ENCODE data around the gene CNTN5. TPM values are rescaled to one million over a fixed set of nuclear protein-coding genes. Genes with fewer than 3 reads are reported as not detected.

CNTN5 gene
- polyA plus RNA-seq, 1 donor from 2014 or later, result 1.1 TPM

DNA sequence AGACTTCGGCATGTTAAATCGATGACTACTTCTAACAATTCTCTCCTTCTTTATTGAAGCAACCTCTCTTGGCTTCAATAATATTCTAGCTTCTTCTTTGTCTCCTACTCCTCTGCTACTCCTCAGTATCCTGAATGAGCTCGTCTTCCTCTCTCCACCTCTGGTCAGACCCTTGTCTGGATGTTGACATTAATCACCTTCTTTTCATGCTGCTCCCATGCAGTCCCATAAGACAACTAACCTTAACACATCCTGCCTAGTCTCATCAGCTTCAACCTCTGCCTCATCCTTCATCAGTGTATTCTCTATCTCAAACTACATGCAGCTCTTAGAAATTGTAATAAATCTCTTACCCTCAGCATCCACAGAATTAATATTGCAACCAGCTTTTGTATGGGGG is 695.6 kb downstream of the CNTN5 start:
- no peaks in the 10 kb centered on the region for H3F3A ChIP-seq (ENCODE audit: insufficient read depth, low read length, poor library complexity, severe bottlenecking)
- H3K9ac ChIP-seq (ENCODE audit: low read length), result no peak overlapping the region
- no peaks in the 10 kb centered on the region for H3K79me2 ChIP-seq (replicated peaks; ENCODE audit: insufficient read depth, low read length)
- no peaks in the 10 kb centered on the region for H3K9me3 ChIP-seq (ENCODE audit: low read length)
- TF ChIP-seq TAF1 (IDR thresholded peaks at IDR 0.05; ENCODE audit: low read depth), result no peak
- no peak for TF ChIP-seq EP300 (conservative IDR thresholded peaks at IDR 0.05; ENCODE audit: poor library complexity, severe bottlenecking)
- TF ChIP-seq RAD21 (conservative IDR thresholded peaks at IDR 0.05), result no peak
- TF ChIP-seq, protein P1, sequence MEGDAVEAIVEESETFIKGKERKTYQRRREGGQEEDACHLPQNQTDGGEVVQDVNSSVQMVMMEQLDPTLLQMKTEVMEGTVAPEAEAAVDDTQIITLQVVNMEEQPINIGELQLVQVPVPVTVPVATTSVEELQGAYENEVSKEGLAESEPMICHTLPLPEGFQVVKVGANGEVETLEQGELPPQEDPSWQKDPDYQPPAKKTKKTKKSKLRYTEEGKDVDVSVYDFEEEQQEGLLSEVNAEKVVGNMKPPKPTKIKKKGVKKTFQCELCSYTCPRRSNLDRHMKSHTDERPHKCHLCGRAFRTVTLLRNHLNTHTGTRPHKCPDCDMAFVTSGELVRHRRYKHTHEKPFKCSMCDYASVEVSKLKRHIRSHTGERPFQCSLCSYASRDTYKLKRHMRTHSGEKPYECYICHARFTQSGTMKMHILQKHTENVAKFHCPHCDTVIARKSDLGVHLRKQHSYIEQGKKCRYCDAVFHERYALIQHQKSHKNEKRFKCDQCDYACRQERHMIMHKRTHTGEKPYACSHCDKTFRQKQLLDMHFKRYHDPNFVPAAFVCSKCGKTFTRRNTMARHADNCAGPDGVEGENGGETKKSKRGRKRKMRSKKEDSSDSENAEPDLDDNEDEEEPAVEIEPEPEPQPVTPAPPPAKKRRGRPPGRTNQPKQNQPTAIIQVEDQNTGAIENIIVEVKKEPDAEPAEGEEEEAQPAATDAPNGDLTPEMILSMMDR (IDR thresholded peaks at IDR 0.05; ENCODE audit: poor library complexity, severe bottlenecking), result no peak
- TF ChIP-seq, protein P2, sequence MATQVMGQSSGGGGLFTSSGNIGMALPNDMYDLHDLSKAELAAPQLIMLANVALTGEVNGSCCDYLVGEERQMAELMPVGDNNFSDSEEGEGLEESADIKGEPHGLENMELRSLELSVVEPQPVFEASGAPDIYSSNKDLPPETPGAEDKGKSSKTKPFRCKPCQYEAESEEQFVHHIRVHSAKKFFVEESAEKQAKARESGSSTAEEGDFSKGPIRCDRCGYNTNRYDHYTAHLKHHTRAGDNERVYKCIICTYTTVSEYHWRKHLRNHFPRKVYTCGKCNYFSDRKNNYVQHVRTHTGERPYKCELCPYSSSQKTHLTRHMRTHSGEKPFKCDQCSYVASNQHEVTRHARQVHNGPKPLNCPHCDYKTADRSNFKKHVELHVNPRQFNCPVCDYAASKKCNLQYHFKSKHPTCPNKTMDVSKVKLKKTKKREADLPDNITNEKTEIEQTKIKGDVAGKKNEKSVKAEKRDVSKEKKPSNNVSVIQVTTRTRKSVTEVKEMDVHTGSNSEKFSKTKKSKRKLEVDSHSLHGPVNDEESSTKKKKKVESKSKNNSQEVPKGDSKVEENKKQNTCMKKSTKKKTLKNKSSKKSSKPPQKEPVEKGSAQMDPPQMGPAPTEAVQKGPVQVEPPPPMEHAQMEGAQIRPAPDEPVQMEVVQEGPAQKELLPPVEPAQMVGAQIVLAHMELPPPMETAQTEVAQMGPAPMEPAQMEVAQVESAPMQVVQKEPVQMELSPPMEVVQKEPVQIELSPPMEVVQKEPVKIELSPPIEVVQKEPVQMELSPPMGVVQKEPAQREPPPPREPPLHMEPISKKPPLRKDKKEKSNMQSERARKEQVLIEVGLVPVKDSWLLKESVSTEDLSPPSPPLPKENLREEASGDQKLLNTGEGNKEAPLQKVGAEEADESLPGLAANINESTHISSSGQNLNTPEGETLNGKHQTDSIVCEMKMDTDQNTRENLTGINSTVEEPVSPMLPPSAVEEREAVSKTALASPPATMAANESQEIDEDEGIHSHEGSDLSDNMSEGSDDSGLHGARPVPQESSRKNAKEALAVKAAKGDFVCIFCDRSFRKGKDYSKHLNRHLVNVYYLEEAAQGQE (IDR thresholded peaks at IDR 0.05; ENCODE audit: borderline replicate concordance), result no peak
- no peaks in the 10 kb centered on the region for H3K27me3 ChIP-seq (ENCODE audit: insufficient read depth, low read depth, low read length)
- H3K9me2 ChIP-seq (ENCODE audit: insufficient read depth, low read length), result no peaks in the 10 kb centered on the region
- H3K4me3 ChIP-seq (ENCODE audit: low read length), result no peak overlapping the region
- H2AFZ ChIP-seq (ENCODE audit: low read depth, low read length), result no peak overlapping the region
- H3K36me3 ChIP-seq (ENCODE audit: insufficient read depth, low read length), result no peaks in the 10 kb centered on the region
- H3K4me2 ChIP-seq (ENCODE audit: low read length), result no peak overlapping the region
- H3K27ac ChIP-seq (ENCODE audit: low read length), result no peak overlapping the region
- no peaks in the 10 kb centered on the region for H4K20me1 ChIP-seq (ENCODE audit: insufficient read depth)

DNA sequence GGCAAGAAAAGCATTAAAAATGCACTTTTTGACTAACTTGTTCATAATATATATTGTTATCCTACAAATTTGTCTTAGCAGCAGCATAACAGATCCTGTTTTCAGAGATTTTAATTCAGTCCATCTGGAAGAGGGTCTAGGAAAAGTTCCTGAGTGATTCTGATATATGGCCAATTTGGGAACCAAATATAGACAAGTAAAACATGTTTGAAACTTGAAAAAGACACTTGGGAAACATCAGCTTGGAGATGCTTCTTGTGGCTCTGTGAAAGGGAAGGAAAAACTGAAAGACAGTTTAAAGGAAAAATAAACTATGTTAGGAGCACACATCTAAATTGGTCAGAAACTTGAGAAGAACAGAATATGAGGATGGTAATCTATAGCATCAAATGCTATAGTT is 697.5 kb downstream of the CNTN5 start:
- no peaks in the 10 kb centered on the region for H3K36me3 ChIP-seq (ENCODE audit: insufficient read depth, low read length)
- no peak overlapping the region for H3K9ac ChIP-seq (ENCODE audit: low read length)
- H3F3A ChIP-seq (ENCODE audit: insufficient read depth, low read length, poor library complexity, severe bottlenecking), result no peaks in the 10 kb centered on the region
- TF ChIP-seq EP300 (conservative IDR thresholded peaks at IDR 0.05; ENCODE audit: poor library complexity, severe bottlenecking) (no peak), SMC3 (conservative IDR thresholded peaks at IDR 0.05; ENCODE audit: poor library complexity) (no peak), RAD21 (conservative IDR thresholded peaks at IDR 0.05) (no peak), TAF1 (IDR thresholded peaks at IDR 0.05; ENCODE audit: low read depth) (no peak), MXI1 (conservative IDR thresholded peaks at IDR 0.05; ENCODE audit: poor library complexity, severe bottlenecking) (no peak)
- H3K79me2 ChIP-seq (replicated peaks; ENCODE audit: insufficient read depth, low read length), result no peaks in the 10 kb centered on the region
- no peak overlapping the region for H2AFZ ChIP-seq (ENCODE audit: low read depth, low read length)
- no peaks in the 10 kb centered on the region for H3K9me3 ChIP-seq (ENCODE audit: low read length)
- H3K27ac ChIP-seq (ENCODE audit: low read length), result no peak overlapping the region
- H3K4me3 ChIP-seq (ENCODE audit: low read length), result no peak overlapping the region
- no peaks in the 10 kb centered on the region for H3K9me2 ChIP-seq (ENCODE audit: insufficient read depth, low read length)
- no peak overlapping the region for H3K4me2 ChIP-seq (ENCODE audit: low read length)
- H4K20me1 ChIP-seq (ENCODE audit: insufficient read depth), result no peaks in the 10 kb centered on the region
- no peaks in the 10 kb centered on the region for H3K27me3 ChIP-seq (ENCODE audit: insufficient read depth, low read depth, low read length)

DNA sequence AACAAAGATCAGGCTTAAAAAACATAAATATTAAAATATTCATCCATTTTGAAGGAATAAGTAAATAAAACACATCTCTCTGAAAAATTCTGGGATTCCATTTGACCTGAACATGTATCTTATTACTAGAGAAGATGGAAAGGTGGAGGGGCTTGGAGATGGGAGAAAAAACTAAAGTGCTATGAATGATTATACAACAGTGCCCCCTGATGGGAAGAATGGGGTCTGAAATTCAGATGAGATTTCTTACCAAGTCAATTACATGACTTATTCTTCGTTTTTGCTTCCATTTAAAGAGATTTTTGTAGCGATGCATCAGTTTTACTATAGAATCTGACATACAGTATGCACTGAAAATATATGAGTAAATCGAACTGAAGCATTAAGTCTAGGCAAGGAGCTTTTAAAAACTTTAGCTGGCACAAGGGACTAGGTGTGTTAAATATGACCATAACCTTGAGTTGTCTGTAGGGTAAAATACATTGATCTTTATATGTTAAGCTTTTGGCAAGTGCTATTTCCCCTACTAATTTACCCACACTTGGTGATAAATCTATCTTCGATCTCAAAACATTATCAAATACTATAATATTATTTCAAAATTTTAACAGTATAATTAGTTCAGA is 718.8 kb downstream of the CNTN5 start:
- H2AFZ ChIP-seq (ENCODE audit: low read depth, low read length), result no peak overlapping the region
- no peaks in the 10 kb centered on the region for H3K36me3 ChIP-seq (ENCODE audit: insufficient read depth, low read length)
- H3K79me2 ChIP-seq (replicated peaks; ENCODE audit: insufficient read depth, low read length), result no peaks in the 10 kb centered on the region
- H3K9me2 ChIP-seq (ENCODE audit: insufficient read depth, low read length), result no peaks in the 10 kb centered on the region
- H3K4me2 ChIP-seq (ENCODE audit: low read length), result no peak overlapping the region
- H3K9ac ChIP-seq (ENCODE audit: low read length), result no peak overlapping the region
- H3K27ac ChIP-seq (ENCODE audit: low read length), result no peak overlapping the region
- no peaks in the 10 kb centered on the region for H3K27me3 ChIP-seq (ENCODE audit: insufficient read depth, low read depth, low read length)
- H4K20me1 ChIP-seq (ENCODE audit: insufficient read depth), result no peaks in the 10 kb centered on the region
- no peaks in the 10 kb centered on the region for H3K9me3 ChIP-seq (ENCODE audit: low read length)
- no peak overlapping the region for H3K4me3 ChIP-seq (ENCODE audit: low read length)
- TF ChIP-seq, protein P1 (IDR thresholded peaks at IDR 0.05; ENCODE audit: poor library complexity, severe bottlenecking), result peak; percentile 79
- peak; percentile 83 for TF ChIP-seq SMC3 (conservative IDR thresholded peaks at IDR 0.05; ENCODE audit: poor library complexity)
- TF ChIP-seq RAD21 (conservative IDR thresholded peaks at IDR 0.05), result peak; percentile 88
- no peak for TF ChIP-seq POLR2AphosphoS5 (IDR thresholded peaks at IDR 0.05)
- no peak for TF ChIP-seq MXI1 (conservative IDR thresholded peaks at IDR 0.05; ENCODE audit: poor library complexity, severe bottlenecking)
- TF ChIP-seq TAF1 (IDR thresholded peaks at IDR 0.05; ENCODE audit: low read depth), result no peak
- TF ChIP-seq, protein P2 (IDR thresholded peaks at IDR 0.05; ENCODE audit: borderline replicate concordance), result no peak
- no peaks in the 10 kb centered on the region for H3F3A ChIP-seq (ENCODE audit: insufficient read depth, low read length, poor library complexity, severe bottlenecking)
